IgD-negative memory B cell (primary cell): ENCODE data around the gene DENND1A. TPM values are rescaled to one million over a fixed set of nuclear protein-coding genes. Genes with fewer than 3 reads are reported as not detected.
"Not testable (repeated sequence)": the region's sequence is repeated elsewhere in the genome, so short reads cannot be mapped to it uniquely, and the experiment has no call there.

Experiments
- H3K27ac Mint-ChIP-seq, 3 donors: one replicate each; pipeline ENCODE4 v1.8.0; 2020 to 2022; ENCODE audit warnings: mild to moderate bottlenecking in 3 of 3, mixed read lengths in 3 of 3, moderate library complexity in 1 of 3
- H3K27me3 Mint-ChIP-seq: one replicate; pipeline ENCODE4 v1.8.0; 2021; ENCODE audit warnings: mixed read lengths
- H3K36me3 Mint-ChIP-seq: one replicate; pipeline ENCODE4 v1.8.0; 2020; ENCODE audit warnings: mild to moderate bottlenecking, mixed read lengths
- H3K4me1 Mint-ChIP-seq, 3 donors: one replicate each; pipeline ENCODE4 v1.8.0; 2020 to 2022; ENCODE audit warnings: mixed read lengths in 3 of 3, mild to moderate bottlenecking in 1 of 3
- H3K4me3 Mint-ChIP-seq, 4 donors: one replicate each; pipeline ENCODE4 v1.8.0; 2020 to 2022; ENCODE audit warnings: mild to moderate bottlenecking in 4 of 4, mixed read lengths in 4 of 4, moderate library complexity in 3 of 4
- H3K9me3 Mint-ChIP-seq, 3 donors: one replicate each; pipeline ENCODE4 v1.8.0; 2020 to 2021; ENCODE audit warnings: mixed read lengths in 3 of 3, mild to moderate bottlenecking in 1 of 3
- polyA plus RNA-seq: library from polyadenylated mRNA; unstranded; fragments of 300-500 nt; fragmentation: Illumina TruSeq; gene quantifications from one replicate; pipeline ENCODE4 v1.2.3, GENCODE V29; 2021

The DENND1A gene
- polyA plus RNA-seq, 1 donor from 2014 or later = 6.4 TPM

- H3K4me3 Mint-ChIP-seq = no peak overlapping the region
- H3K4me1 Mint-ChIP-seq = no peaks in the 10 kb centered on the region
Measured at GRCh38 chr9:123408313-123409262, 521.3 kb downstream of the DENND1A start.

GRCh38 chr9:123407217-123407851 lies 522.6 kb downstream of the DENND1A start:
- no peak overlapping the region for H3K27ac Mint-ChIP-seq
- no peaks in the 10 kb centered on the region for H3K9me3 Mint-ChIP-seq

More at GRCh38 chr9:123408313-123409262, 521.3 kb downstream of the DENND1A start:
- Mint-ChIP-seq H3K27me3 (no peaks in the 10 kb centered on the region), H3K27ac (no peak overlapping the region), H3K36me3 (peaks cover 5% of the 10 kb centered on the region), H3K9me3 (no peaks in the 10 kb centered on the region)

GRCh38 chr9:123406691-123407216 lies 523.2 kb downstream of the DENND1A start:
- Mint-ChIP-seq H3K4me3 (no peak overlapping the region), H3K27ac (peak overlapping the region in 1 of 3 donors; percentile 86), H3K4me1 (no peaks in the 10 kb centered on the region), H3K36me3 (peaks cover 7% of the 10 kb centered on the region), H3K9me3 (no peaks in the 10 kb centered on the region), H3K27me3 (no peaks in the 10 kb centered on the region)

More at GRCh38 chr9:123407217-123407851, 522.6 kb downstream of the DENND1A start:
- no peaks in the 10 kb centered on the region for H3K4me1 Mint-ChIP-seq
- no peaks in the 10 kb centered on the region for H3K27me3 Mint-ChIP-seq
- peaks cover 6% of the 10 kb centered on the region for H3K36me3 Mint-ChIP-seq
- H3K4me3 Mint-ChIP-seq = no peak overlapping the region

GRCh38 chr9:123406016-123406415 lies 523.9 kb downstream of the DENND1A start:
- Mint-ChIP-seq H3K9me3 (no peaks in the 10 kb centered on the region), H3K36me3 (peaks cover 9% of the 10 kb centered on the region), H3K4me3 (no peak overlapping the region), H3K4me1 (no peaks in the 10 kb centered on the region), H3K27ac (peak overlapping the region in 1 of 3 donors; percentile 86), H3K27me3 (no peaks in the 10 kb centered on the region)

DNA sequence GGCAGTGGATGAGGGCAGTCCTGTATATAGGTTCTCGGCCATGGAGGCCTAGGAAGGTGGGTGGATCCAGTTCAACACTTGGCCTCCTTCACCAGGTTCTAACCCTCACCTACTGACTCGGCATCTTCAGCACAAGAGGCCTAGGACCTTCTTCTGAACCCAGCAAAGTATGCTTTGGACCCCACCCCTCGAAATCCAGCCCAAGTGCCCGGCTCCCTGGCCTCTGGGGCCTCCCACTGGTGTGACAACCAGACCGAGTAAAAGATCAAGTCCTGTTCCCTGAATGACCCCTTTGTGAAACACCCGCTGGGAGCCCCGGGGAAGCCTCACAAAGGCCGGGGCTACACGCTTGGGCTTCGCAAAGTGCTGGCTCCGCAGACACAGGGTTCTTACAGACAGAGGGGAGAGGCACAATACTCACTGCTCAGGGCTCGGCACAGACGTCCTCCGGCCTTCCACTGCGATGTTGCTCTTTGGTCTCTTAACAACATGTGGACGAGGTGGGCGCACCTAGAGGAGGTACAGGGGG lies 526.9 kb downstream of the DENND1A start:
- no peaks in the 10 kb centered on the region for H3K9me3 Mint-ChIP-seq
- H3K36me3 Mint-ChIP-seq = peaks cover 8% of the 10 kb centered on the region
- no peaks in the 10 kb centered on the region for H3K4me1 Mint-ChIP-seq
- H3K4me3 Mint-ChIP-seq = peak overlapping the region in 1 of 4 donors; percentile 23
- H3K27me3 Mint-ChIP-seq = no peaks in the 10 kb centered on the region
- peak overlapping the region in 1 of 3 donors; percentile 81 for H3K27ac Mint-ChIP-seq

DNA sequence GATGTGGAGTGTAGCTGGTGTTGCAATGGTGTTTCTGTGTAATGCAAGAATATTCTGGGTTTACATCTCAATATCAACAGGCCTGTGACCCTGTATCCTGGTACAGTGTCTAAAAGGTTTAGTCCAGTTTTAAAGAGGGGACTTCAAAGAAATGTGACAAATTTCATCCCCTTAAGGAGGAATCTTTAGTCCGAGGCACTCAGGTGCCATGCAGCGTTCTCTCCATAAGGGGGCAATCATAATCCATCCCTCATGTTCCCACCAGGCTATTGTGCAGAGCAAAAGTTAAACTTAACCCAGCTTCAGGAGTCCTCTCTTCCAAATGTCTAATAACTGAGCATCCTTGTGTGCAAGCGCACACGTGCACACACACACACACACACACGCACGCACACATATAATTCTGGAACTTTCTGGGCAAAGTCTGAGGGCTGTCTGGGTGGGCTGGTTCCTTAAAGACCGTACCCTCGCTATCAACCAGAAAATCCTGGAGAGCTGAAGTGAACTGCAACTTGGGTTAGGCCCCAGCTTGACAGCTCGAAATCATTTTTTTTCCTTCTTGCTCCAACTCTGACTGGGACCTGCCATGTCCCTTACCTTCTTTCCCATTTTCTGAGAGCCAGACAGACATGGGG lies 527.9 kb downstream of the DENND1A start:
- H3K27me3 Mint-ChIP-seq = no peaks in the 10 kb centered on the region
- H3K4me1 Mint-ChIP-seq = no peaks in the 10 kb centered on the region
- H3K9me3 Mint-ChIP-seq = no peaks in the 10 kb centered on the region
- H3K27ac Mint-ChIP-seq = peak overlapping the region in 1 of 3 donors; percentile 81
- no peak overlapping the region for H3K4me3 Mint-ChIP-seq
- peaks cover 8% of the 10 kb centered on the region for H3K36me3 Mint-ChIP-seq

DNA sequence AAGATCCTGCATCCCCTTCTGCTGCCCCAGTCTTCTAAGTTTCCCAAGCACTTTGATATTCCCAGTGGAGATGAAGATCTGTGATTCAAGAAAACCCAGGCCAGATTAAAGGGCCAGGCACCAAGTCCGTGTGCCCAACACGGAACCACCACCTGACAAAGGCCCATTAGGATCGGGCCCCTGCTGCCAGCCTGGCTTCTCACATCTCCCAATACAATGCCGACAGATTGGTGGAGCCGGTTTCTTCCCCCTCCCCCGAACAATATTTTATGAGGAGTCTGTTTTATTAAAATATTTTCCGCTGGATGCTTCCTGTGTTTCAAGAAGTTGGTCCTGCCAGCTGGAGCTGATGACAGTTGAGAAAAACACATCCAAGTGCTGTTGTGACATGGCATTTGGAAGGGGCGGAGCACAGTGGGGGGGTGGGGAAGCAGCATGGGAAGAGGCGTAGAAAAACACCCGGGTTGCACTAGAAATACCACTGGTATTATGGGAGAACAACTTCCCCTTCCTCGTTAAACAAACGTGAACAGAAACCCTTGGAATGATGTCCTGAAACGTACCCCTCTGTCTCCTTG lies 528.9 kb downstream of the DENND1A start:
- H3K27ac Mint-ChIP-seq = no peak overlapping the region

DNA sequence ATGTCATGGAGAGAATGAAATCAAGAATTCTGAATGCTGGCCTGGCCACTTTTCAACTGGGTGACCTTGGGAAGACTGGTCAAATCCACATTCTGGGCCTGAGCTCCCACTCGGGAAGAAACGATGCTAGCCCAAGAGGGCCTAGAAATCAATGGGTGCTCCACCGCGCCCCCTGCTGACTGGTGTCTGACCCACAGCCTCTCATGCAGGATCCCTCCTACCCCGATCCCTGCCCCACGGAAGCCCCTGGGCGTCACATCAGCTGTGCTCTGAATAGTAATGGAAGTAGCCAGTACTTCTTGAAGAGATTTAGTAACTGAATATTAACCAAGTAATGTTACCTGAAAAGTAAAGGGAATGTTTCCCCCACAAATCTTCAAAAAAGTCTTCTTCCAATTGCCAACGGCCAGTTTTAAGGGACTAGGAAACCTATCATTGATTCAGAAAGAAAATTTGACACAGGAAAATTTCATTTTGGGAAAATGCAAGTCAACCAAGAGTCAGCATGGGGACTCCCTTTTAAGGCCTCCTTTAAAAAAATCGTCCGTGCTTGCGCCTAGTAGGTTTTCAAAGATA lies 530.0 kb downstream of the DENND1A start:
- H3K36me3 Mint-ChIP-seq = peaks cover 4% of the 10 kb centered on the region
- H3K27ac Mint-ChIP-seq = no peak overlapping the region
- no peaks in the 10 kb centered on the region for H3K27me3 Mint-ChIP-seq
- H3K4me1 Mint-ChIP-seq = no peaks in the 10 kb centered on the region
- H3K4me3 Mint-ChIP-seq = no peak overlapping the region
- H3K9me3 Mint-ChIP-seq = no peaks in the 10 kb centered on the region

More for the DNA sequence above, 528.9 kb downstream of the DENND1A start:
- H3K4me3 Mint-ChIP-seq = no peak overlapping the region
- H3K27me3 Mint-ChIP-seq = no peaks in the 10 kb centered on the region
- H3K36me3 Mint-ChIP-seq = peaks cover 4% of the 10 kb centered on the region
- H3K9me3 Mint-ChIP-seq = no peaks in the 10 kb centered on the region
- H3K4me1 Mint-ChIP-seq = no peaks in the 10 kb centered on the region

DNA sequence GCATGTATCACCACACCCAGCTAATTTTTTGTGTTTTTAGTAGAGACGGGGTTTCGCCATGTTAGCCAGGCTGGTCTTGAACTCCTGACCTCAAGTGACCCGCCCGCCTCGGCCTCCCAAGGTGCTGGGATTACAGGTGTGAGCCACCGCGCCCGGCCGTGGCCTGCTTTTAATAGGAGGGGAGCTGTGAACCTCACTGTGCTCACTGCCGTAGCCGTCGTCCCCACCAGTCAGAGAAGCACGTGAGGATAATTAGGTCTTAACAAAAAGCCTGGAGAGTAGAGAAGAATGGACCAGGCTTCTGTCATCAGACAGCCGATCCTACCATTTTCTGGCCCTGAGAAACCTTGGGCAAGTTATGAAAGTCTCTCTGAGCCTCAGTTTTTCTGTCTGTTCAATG lies 531.0 kb downstream of the DENND1A start:
- not testable (repeated sequence) for H3K9me3 Mint-ChIP-seq, H3K27me3 Mint-ChIP-seq, H3K27ac Mint-ChIP-seq, H3K4me3 Mint-ChIP-seq, H3K36me3 Mint-ChIP-seq, H3K4me1 Mint-ChIP-seq

GRCh38 chr9:123397975-123398374 lies 532.0 kb downstream of the DENND1A start:
- no peak overlapping the region for H3K4me3 Mint-ChIP-seq
- no peaks in the 10 kb centered on the region for H3K27me3 Mint-ChIP-seq
- peaks cover 9% of the 10 kb centered on the region for H3K36me3 Mint-ChIP-seq
- no peak overlapping the region for H3K27ac Mint-ChIP-seq
- peaks cover 0 to 1% (median 0%) of the 10 kb centered on the region in 3 donors for H3K9me3 Mint-ChIP-seq
- no peaks in the 10 kb centered on the region for H3K4me1 Mint-ChIP-seq

DNA sequence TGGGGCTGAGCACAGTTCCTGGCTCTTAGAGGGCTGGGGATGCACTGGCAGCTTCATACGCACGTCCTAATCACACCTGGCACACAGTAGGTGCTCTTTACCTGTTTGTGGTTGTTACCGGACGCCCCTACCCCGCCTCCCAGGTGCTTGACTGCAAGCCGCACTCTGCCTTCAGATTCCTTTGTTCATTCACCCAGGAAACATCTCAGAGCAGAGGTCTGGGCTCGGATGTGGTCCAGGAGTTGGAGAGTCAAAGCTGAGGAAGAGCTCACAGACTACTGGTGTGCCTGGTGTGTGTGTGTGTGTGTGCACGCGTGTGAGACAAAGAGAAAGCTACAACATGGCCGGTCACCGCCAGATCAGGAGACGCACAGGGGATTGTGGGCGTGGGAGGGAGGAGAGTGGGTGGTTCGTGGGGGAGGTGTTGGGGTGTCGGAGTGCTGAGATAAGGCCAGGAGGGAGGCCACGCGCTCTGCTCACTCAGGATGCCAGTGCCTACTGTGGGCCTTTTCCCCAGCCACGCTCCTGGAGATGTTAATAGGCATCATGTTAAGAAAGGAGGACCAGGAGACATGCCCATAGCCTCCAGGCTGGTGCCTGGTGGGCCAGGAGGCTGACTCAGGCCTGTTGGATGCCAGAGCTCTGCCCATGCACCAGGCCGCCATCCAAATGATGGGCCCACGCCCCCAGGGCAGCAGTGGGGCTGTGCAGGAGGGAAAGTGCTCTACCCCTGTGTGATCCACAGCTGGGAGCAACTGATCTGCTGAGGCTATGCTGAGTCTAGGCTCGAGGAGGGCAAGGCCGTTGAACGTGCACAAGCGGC lies 534.0 kb downstream of the DENND1A start:
- Mint-ChIP-seq H3K27me3 (no peaks in the 10 kb centered on the region), H3K4me3 (no peak overlapping the region), H3K36me3 (peaks cover 4% of the 10 kb centered on the region), H3K27ac (no peak overlapping the region), H3K9me3 (peaks cover 0 to 1% (median 0%) of the 10 kb centered on the region in 3 donors), H3K4me1 (no peaks in the 10 kb centered on the region)

DNA sequence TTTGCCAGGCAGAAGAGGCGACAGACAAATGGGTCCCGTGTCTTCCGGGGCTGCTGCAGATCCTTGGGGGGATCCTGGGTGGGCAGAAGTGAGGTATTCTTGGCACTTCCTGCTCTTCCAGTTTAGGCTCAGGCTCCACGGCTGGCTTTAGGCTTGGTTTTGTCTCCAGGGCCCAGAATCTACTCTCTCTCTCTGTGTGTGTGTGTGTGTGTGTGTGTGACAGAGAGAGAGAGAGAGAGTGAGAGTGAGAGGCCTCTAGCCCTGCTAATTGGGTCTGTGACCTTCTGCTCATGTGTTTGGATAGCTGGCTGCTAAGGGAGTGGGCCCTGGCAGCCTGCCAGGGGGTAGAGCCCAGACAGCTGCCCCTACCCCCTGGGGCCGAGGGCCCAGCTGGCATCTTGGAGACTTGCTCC lies 534.6 kb downstream of the DENND1A start:
- H3K9me3 Mint-ChIP-seq = peaks cover 0 to 1% (median 0%) of the 10 kb centered on the region in 3 donors
- H3K4me3 Mint-ChIP-seq = peak overlapping the region in 1 of 4 donors; percentile 5
- no peaks in the 10 kb centered on the region for H3K27me3 Mint-ChIP-seq
- peaks cover 4% of the 10 kb centered on the region for H3K36me3 Mint-ChIP-seq
- no peak overlapping the region for H3K27ac Mint-ChIP-seq
- H3K4me1 Mint-ChIP-seq = no peaks in the 10 kb centered on the region
